ENCODE data around the gene LEPR. TPM values are rescaled to one million over a fixed set of nuclear protein-coding genes. Genes with fewer than 3 reads are reported as not detected.

Gene LEPR
- total RNA-seq, 1 experiment from 2014 or later = 20.7 TPM

Other genes starting within 250 kb of the LEPR start
- gene DNAJC6, start 111.1 kb upstream of the LEPR start, total RNA-seq (2014; rRNA removed) = 2.9 and 6.2 TPM in 2 replicates
- 37.6 and 58.8 TPM in 2 replicates for gene LEPROT, start within 50 bp of the LEPR start, total RNA-seq (2014; rRNA removed)